Activated naive CD8-positive, alpha-beta T cell treated with anti-CD3 and anti-CD28 coated beads, Interleukin-2, amount 50 U/mL, for 24 hours (primary cell): Measurements from ENCODE around the gene PTPN4.

Source experiments
- ATAC-seq: fragments of 150-1000 bp; cut with Tn5 transposase; one replicate; pipeline ENCODE4 v1.10.0; 2021
- DNase-seq: peaks from one replicate; pipeline ENCODE4 v3.0.0; 2021
- H3K27ac Mint-ChIP-seq: one replicate; pipeline ENCODE4 v1.8.0; 2021; ENCODE audit warnings: mild to moderate bottlenecking, mixed read lengths
- H3K27me3 Mint-ChIP-seq: one replicate; pipeline ENCODE4 v1.8.0; 2021; ENCODE audit warnings: mixed read lengths
- H3K36me3 Mint-ChIP-seq: one replicate; pipeline ENCODE4 v1.8.0; 2021; ENCODE audit warnings: low read depth, mixed read lengths
- H3K4me1 Mint-ChIP-seq: one replicate; pipeline ENCODE4 v1.8.0; 2021; ENCODE audit warnings: mixed read lengths
- H3K4me3 Mint-ChIP-seq: one replicate; pipeline ENCODE4 v1.8.0; 2021; ENCODE audit warnings: mild to moderate bottlenecking, moderate library complexity, mixed read lengths
- H3K9me3 Mint-ChIP-seq: one replicate; pipeline ENCODE4 v1.8.0; 2021; ENCODE audit warnings: mixed read lengths

The PTPN4 gene

GRCh38 chr2:119766944-119767343 is 7.2 kb downstream of the PTPN4 start:
- no peak for ATAC-seq
- Mint-ChIP-seq H3K9me3 (no peaks in the 10 kb centered on the region), H3K27me3 (no peaks in the 10 kb centered on the region), H3K4me1 (peaks cover 50% of the 10 kb centered on the region), H3K36me3 (no peaks in the 10 kb centered on the region), H3K4me3 (no peak overlapping the region), H3K27ac (no peak overlapping the region)
- no peak for DNase-seq

GRCh38 chr2:119768742-119769141 is 9.0 kb downstream of the PTPN4 start:
- Mint-ChIP-seq H3K36me3 (peaks cover under 1% of the 10 kb centered on the region), H3K27me3 (no peaks in the 10 kb centered on the region), H3K4me3 (no peak overlapping the region), H3K9me3 (no peaks in the 10 kb centered on the region), H3K27ac (no peak overlapping the region), H3K4me1 (peaks cover 43% of the 10 kb centered on the region)
- DNase-seq = no peak
- ATAC-seq = no peak

DNA sequence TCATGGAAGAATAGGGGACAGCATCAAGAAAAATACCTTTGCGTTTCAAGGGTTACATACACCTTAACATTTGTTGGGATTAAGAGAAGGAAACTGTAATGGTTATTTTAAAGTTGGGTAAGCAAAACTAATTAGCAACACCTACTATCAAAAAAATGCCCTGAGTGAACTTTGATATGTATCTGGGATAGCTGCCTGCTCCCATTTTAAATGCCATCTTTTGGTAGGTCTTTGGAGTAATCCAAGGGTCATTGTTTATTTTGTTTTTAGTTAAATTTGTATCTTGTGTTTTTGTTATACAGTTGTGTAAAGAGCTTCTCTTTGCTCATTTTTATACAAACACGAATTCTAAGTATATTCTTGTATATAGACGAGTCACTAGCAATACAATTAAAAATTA is 9.9 kb downstream of the PTPN4 start:
- Mint-ChIP-seq H3K27ac (no peak overlapping the region), H3K27me3 (no peaks in the 10 kb centered on the region), H3K9me3 (no peaks in the 10 kb centered on the region), H3K36me3 (peaks cover 6% of the 10 kb centered on the region), H3K4me3 (no peak overlapping the region), H3K4me1 (peaks cover 44% of the 10 kb centered on the region)
- ATAC-seq (no peak), DNase-seq (no peak)

DNA sequence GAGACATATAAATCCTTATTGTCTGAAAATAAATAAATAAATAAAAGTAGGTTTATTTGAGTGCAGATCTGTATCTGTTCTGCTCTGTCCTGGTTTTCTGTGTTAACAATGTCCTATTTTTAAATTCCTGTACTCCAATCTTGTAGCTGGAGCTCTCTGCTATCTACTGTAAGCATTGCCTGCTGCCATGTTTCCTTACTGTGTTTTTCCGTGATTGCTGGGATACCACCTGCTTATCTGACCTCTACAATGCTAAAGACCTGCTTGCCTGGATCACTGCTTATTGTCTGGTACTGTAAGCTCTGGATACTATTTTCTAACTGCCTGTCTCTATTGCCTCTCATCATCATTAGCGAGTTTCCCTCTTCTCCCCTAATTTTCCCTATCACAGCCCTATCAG is 11.6 kb downstream of the PTPN4 start:
- H3K9me3 Mint-ChIP-seq = no peaks in the 10 kb centered on the region
- H3K4me1 Mint-ChIP-seq = peaks cover 40% of the 10 kb centered on the region
- H3K36me3 Mint-ChIP-seq = peaks cover 6% of the 10 kb centered on the region
- no peaks in the 10 kb centered on the region for H3K27me3 Mint-ChIP-seq
- ATAC-seq (no peak), DNase-seq (no peak)
- no peak overlapping the region for H3K27ac Mint-ChIP-seq
- no peak overlapping the region for H3K4me3 Mint-ChIP-seq

- ATAC-seq (no peak), DNase-seq (no peak)
- Mint-ChIP-seq H3K4me1 (peaks cover 43% of the 10 kb centered on the region), H3K27me3 (no peaks in the 10 kb centered on the region), H3K27ac (no peak overlapping the region), H3K36me3 (peaks cover 6% of the 10 kb centered on the region), H3K9me3 (no peaks in the 10 kb centered on the region), H3K4me3 (no peak overlapping the region)
Measured at GRCh38 chr2:119772128-119772527, 12.4 kb downstream of the PTPN4 start.

DNA sequence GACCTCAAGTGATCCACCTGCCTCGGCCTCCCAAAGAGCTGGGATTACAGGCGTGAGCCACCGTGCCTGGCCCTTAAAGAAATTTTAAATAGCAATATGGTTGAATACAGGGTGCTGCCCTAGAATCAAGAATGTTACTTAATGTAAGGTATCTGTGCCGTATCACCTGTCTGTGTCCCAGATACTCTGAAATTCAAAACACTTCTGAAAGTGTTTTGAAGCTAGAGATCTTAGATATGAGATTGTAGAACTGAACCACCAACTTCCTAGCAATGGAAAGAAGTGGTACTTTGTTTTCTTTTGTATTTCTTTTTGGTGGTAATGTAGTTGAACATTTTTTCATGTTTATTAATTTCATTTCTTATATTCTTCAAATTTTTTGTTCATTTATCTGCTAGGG is 13.0 kb downstream of the PTPN4 start:
- no peak overlapping the region for H3K27ac Mint-ChIP-seq
- peaks cover 43% of the 10 kb centered on the region for H3K4me1 Mint-ChIP-seq
- no peak overlapping the region for H3K4me3 Mint-ChIP-seq
- ATAC-seq (no peak), DNase-seq (no peak)
- no peaks in the 10 kb centered on the region for H3K27me3 Mint-ChIP-seq
- H3K9me3 Mint-ChIP-seq = no peaks in the 10 kb centered on the region
- peaks cover 6% of the 10 kb centered on the region for H3K36me3 Mint-ChIP-seq

GRCh38 chr2:119774026-119774425 is 14.3 kb downstream of the PTPN4 start:
- H3K4me1 Mint-ChIP-seq = peaks cover 47% of the 10 kb centered on the region
- H3K9me3 Mint-ChIP-seq = no peaks in the 10 kb centered on the region
- DNase-seq (no peak), ATAC-seq (no peak)
- H3K4me3 Mint-ChIP-seq = no peak overlapping the region
- H3K27me3 Mint-ChIP-seq = no peaks in the 10 kb centered on the region
- peak overlapping the region; percentile 4 for H3K27ac Mint-ChIP-seq
- peaks cover 8% of the 10 kb centered on the region for H3K36me3 Mint-ChIP-seq

- H3K36me3 Mint-ChIP-seq = peaks cover 8% of the 10 kb centered on the region
- no peak for ATAC-seq
- peaks cover 48% of the 10 kb centered on the region for H3K4me1 Mint-ChIP-seq
- H3K27ac Mint-ChIP-seq = no peak overlapping the region
- no peaks in the 10 kb centered on the region for H3K27me3 Mint-ChIP-seq
- no peak for DNase-seq
- H3K4me3 Mint-ChIP-seq = no peak overlapping the region
- H3K9me3 Mint-ChIP-seq = no peaks in the 10 kb centered on the region
Measured at GRCh38 chr2:119775102-119775501, 15.4 kb downstream of the PTPN4 start.

GRCh38 chr2:119782308-119783027 is 22.7 kb downstream of the PTPN4 start:
- H3K27ac Mint-ChIP-seq = no peak overlapping the region
- H3K9me3 Mint-ChIP-seq = no peaks in the 10 kb centered on the region
- ATAC-seq = peak; percentile 66
- H3K36me3 Mint-ChIP-seq = peaks cover 2% of the 10 kb centered on the region
- no peaks in the 10 kb centered on the region for H3K27me3 Mint-ChIP-seq
- H3K4me1 Mint-ChIP-seq = peaks cover 44% of the 10 kb centered on the region
- H3K4me3 Mint-ChIP-seq = no peak overlapping the region
- no peak for DNase-seq

DNA sequence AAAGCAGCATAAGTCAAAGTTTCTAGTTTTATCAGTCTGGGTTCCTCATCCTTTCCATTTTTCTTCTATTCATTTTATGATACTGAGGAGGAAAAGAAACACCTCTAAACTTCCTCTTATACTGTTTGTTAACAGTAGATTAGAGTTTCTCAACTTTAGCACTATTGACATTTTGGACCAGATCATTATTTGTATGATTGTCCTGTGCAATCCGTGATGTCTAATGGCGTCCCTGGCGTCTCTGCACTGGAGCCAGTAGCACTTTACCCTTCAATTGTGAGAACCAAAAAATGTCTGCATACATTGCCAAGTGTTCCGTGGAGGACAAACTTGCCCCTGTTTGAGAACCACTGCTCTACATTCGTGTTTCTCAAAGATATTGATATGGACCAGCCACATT is 25.2 kb downstream of the PTPN4 start:
- H3K9me3 Mint-ChIP-seq = peaks cover 6% of the 10 kb centered on the region
- H3K4me1 Mint-ChIP-seq = peaks cover 44% of the 10 kb centered on the region
- DNase-seq (no peak), ATAC-seq (no peak)
- no peak overlapping the region for H3K4me3 Mint-ChIP-seq
- peaks cover 8% of the 10 kb centered on the region for H3K36me3 Mint-ChIP-seq
- no peaks in the 10 kb centered on the region for H3K27me3 Mint-ChIP-seq
- H3K27ac Mint-ChIP-seq = no peak overlapping the region

- Mint-ChIP-seq H3K9me3 (peaks cover 17% of the 10 kb centered on the region), H3K27me3 (no peaks in the 10 kb centered on the region), H3K36me3 (peaks cover 18% of the 10 kb centered on the region), H3K4me1 (peaks cover 36% of the 10 kb centered on the region), H3K4me3 (no peak overlapping the region), H3K27ac (no peak overlapping the region)
- ATAC-seq (no peak), DNase-seq (no peak)
Measured at GRCh38 chr2:119786295-119786694, 26.6 kb downstream of the PTPN4 start.

DNA sequence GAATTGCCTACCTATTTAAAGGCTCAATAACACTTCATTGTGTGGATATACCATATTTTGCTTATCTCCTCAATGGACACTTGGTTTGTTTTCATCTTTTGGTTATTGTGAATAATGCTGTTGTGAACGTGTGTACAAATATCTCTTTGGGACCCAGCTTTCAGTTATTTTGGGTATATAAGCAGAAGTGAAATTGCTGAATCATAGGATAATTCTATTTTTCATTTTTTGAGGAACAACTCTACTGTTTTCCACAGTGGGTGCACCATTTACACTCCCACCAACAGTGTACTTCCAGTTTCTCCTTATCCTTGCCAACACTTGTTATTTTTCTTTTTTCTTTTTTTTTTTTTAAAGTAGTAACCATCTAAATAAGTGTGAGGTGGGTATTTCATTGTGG is 29.0 kb downstream of the PTPN4 start:
- peaks cover 36% of the 10 kb centered on the region for H3K9me3 Mint-ChIP-seq
- peaks cover 22% of the 10 kb centered on the region for H3K4me1 Mint-ChIP-seq
- H3K27me3 Mint-ChIP-seq = no peaks in the 10 kb centered on the region
- ATAC-seq (no peak), DNase-seq (no peak)
- H3K36me3 Mint-ChIP-seq = peaks cover 39% of the 10 kb centered on the region
- no peak overlapping the region for H3K4me3 Mint-ChIP-seq
- no peak overlapping the region for H3K27ac Mint-ChIP-seq

DNA sequence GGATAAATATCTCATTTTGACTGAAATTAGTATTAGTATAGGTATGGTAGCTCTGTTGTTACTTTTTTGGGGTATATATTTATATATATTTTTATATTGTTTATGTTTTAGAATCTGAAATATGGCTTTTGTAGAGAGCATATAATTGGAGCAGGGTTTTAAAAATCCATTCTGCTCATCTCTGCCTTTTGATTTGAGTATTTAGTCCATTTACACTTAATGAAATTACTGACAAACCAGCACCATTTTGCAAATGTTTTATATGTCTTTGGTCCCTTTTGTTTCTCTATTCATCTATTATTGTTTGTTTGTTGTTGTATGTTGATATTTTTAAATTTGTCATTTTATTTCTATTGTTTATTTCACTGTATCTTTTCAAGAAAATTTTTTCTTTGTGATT is 30.7 kb downstream of the PTPN4 start:
- Mint-ChIP-seq H3K4me3 (no peak overlapping the region), H3K36me3 (peaks cover 51% of the 10 kb centered on the region), H3K4me1 (peaks cover 19% of the 10 kb centered on the region), H3K27ac (no peak overlapping the region), H3K9me3 (peaks cover 36% of the 10 kb centered on the region), H3K27me3 (no peaks in the 10 kb centered on the region)
- ATAC-seq (no peak), DNase-seq (no peak)

GRCh38 chr2:119792907-119793312 is 33.2 kb downstream of the PTPN4 start:
- no peaks in the 10 kb centered on the region for H3K27me3 Mint-ChIP-seq
- H3K4me3 Mint-ChIP-seq = no peak overlapping the region
- DNase-seq (no peak), ATAC-seq (no peak)
- no peak overlapping the region for H3K27ac Mint-ChIP-seq
- H3K36me3 Mint-ChIP-seq = peaks cover 51% of the 10 kb centered on the region
- peaks cover 36% of the 10 kb centered on the region for H3K9me3 Mint-ChIP-seq
- H3K4me1 Mint-ChIP-seq = peaks cover 9% of the 10 kb centered on the region

GRCh38 chr2:119794237-119794636 is 34.5 kb downstream of the PTPN4 start:
- ATAC-seq = no peak
- DNase-seq = no peak
- Mint-ChIP-seq H3K27me3 (no peaks in the 10 kb centered on the region), H3K27ac (no peak overlapping the region), H3K9me3 (peaks cover 33% of the 10 kb centered on the region), H3K4me3 (no peak overlapping the region), H3K4me1 (peaks cover 6% of the 10 kb centered on the region), H3K36me3 (peaks cover 47% of the 10 kb centered on the region)
